CD14-positive monocyte (primary cell): ENCODE data around the gene SNX21. TPM values are rescaled to one million over a fixed set of nuclear protein-coding genes. Genes with fewer than 3 reads are reported as not detected.

Experiments
- DNase-seq, 3 donors: peaks; one replicate each; pipeline ENCODE4 v3.0.0-alpha.2; 2011 to 2022
- H2AFZ ChIP-seq: 2 replicates; pipeline ENCODE4 v1.6.0; 2012; ENCODE audit warnings: mild to moderate bottlenecking, low read depth, low read length, inconsistent platforms; ENCODE audit not compliant: insufficient read depth, poor library complexity, severe bottlenecking
- H3K27ac ChIP-seq, 2 donors: 1 replicate in 1 of 2; 2 replicates in 1 of 2; pipeline ENCODE4 v1.5.1; 2012 to 2013; ENCODE audit warnings: low read length in 2 of 2, control low read depth in 1 of 2, inconsistent platforms in 1 of 2, low read depth in 1 of 2, mild to moderate bottlenecking in 1 of 2
- H3K27me3 ChIP-seq, 2 donors: one replicate each; pipeline versions ENCODE4 v1.6.0 to v1.6.1; 2011 to 2013; ENCODE audit warnings: low read length in 2 of 2; ENCODE audit not compliant: control insufficient read depth in 2 of 2, insufficient read depth in 2 of 2
- H3K36me3 ChIP-seq, 2 donors: replicated peaks in 1 of 2; 1 replicate in 1 of 2; 2 replicates in 1 of 2; pipeline versions ENCODE4 v1.5.1 to v1.6.1; 2012 to 2013; ENCODE audit warnings: low read length in 2 of 2, control low read depth in 1 of 2, inconsistent platforms in 1 of 2, mild to moderate bottlenecking in 1 of 2; ENCODE audit not compliant: insufficient read depth in 2 of 2, control insufficient read depth in 1 of 2
- H3K4me1 ChIP-seq, 2 donors: 1 replicate in 1 of 2; 2 replicates in 1 of 2; pipeline versions ENCODE4 v1.5.1 to v1.6.1; 2012 to 2013; ENCODE audit warnings: low read length in 2 of 2, control low read depth in 1 of 2, inconsistent platforms in 1 of 2, mild to moderate bottlenecking in 1 of 2, moderate library complexity in 1 of 2; ENCODE audit not compliant: insufficient read depth in 2 of 2, control insufficient read depth in 1 of 2
- H3K4me2 ChIP-seq: replicated peaks from 2 replicates; pipeline ENCODE3; 2012; ENCODE audit warnings: low read length, moderate library complexity, mild to moderate bottlenecking; ENCODE audit not compliant: poor library complexity, severe bottlenecking; ENCODE audit errors: extremely low read depth
- H3K4me3 ChIP-seq, 3 experiments: fragments of 200-600 bp in 1 of 3; sonication (generic) in 1 of 3; replicated peaks in 1 of 3; 1 replicate in 2 of 3; 2 replicates in 1 of 3; pipeline ENCODE4 v1.5.1; 2011 to 2013; ENCODE audit warnings: low read length in 3 of 3, mild to moderate bottlenecking in 3 of 3, control low read depth in 2 of 3, low read depth in 2 of 3, inconsistent platforms in 1 of 3, moderate library complexity in 1 of 3
- H3K79me2 ChIP-seq: 2 replicates; pipeline ENCODE4 v1.6.0; 2012; ENCODE audit warnings: mild to moderate bottlenecking, control low read depth, inconsistent platforms, low read length, moderate library complexity; ENCODE audit not compliant: insufficient read depth
- H3K9ac ChIP-seq: 2 replicates; pipeline ENCODE4 v1.6.0; 2017; ENCODE audit warnings: low read length, mild to moderate bottlenecking; ENCODE audit not compliant: insufficient read depth, poor library complexity, severe bottlenecking
- H3K9me3 ChIP-seq, 2 donors: replicated peaks in 1 of 2; 1 replicate in 1 of 2; 2 replicates in 1 of 2; pipeline versions ENCODE4 v1.5.1 to v1.6.1; 2012 to 2013; ENCODE audit warnings: low read length in 2 of 2, control low read depth in 1 of 2; ENCODE audit not compliant: control insufficient read depth in 1 of 2, insufficient read depth in 1 of 2
- H4K20me1 ChIP-seq: 2 replicates; pipeline ENCODE4 v1.6.0; 2012; ENCODE audit warnings: mild to moderate bottlenecking, low read length, control low read depth, moderate library complexity; ENCODE audit not compliant: insufficient read depth
- H3K27ac Mint-ChIP-seq, 7 donors: one replicate each; pipeline ENCODE4 v1.8.0; 2020; ENCODE audit warnings: mild to moderate bottlenecking in 7 of 7, mixed read lengths in 7 of 7, moderate library complexity in 6 of 7, inconsistent platforms in 2 of 7
- H3K27me3 Mint-ChIP-seq, 3 donors: one replicate each; pipeline ENCODE4 v1.8.0; 2021 to 2022; ENCODE audit warnings: low read depth in 3 of 3, mild to moderate bottlenecking in 3 of 3, mixed read lengths in 3 of 3, moderate library complexity in 3 of 3, inconsistent platforms in 1 of 3
- H3K36me3 Mint-ChIP-seq, 2 donors: one replicate each; pipeline ENCODE4 v1.8.0; 2020; ENCODE audit warnings: mixed read lengths in 2 of 2, inconsistent platforms in 1 of 2, mild to moderate bottlenecking in 1 of 2
- H3K4me1 Mint-ChIP-seq: one replicate; pipeline ENCODE4 v1.8.0; 2020; ENCODE audit warnings: mild to moderate bottlenecking, mixed read lengths
- H3K4me3 Mint-ChIP-seq, 2 donors: one replicate each; pipeline ENCODE4 v1.8.0; 2020; ENCODE audit warnings: mild to moderate bottlenecking in 2 of 2, mixed read lengths in 2 of 2, moderate library complexity in 1 of 2
- H3K9me3 Mint-ChIP-seq, 7 donors: one replicate each; pipeline ENCODE4 v1.8.0; 2020 to 2022; ENCODE audit warnings: mixed read lengths in 7 of 7, mild to moderate bottlenecking in 6 of 7, moderate library complexity in 6 of 7, inconsistent platforms in 2 of 7
- CTCF ChIP-seq: fragments of 200-600 bp; IDR thresholded peaks from one replicate; pipeline ENCODE4 v1.8.0; 2022; ENCODE audit warnings: antibody characterized with exemption, mild to moderate bottlenecking
- WGBS: methylation state at CpG from one replicate; pipeline ENCODE4 v1.1.5; 2013; ENCODE audit warnings: missing lambda C conversion rate; ENCODE audit not compliant: insufficient coverage; 5-methylcytosine and 5-hydroxymethylcytosine counted together
- intact Hi-C, 2 donors: fragments of 100-400 bp; cut with micrococcal nuclease; formaldehyde crosslinking; loops; one replicate each; pipeline versions ENCODE4 v1.15.0 to v1.15.1; 2023
- polyA plus RNA-seq, 3 donors: library from polyadenylated mRNA; depleted of rRNA in 1 of 3; unstranded in 2 of 3; stranded (reverse) in 1 of 3; fragments of 300-500 nt in 2 of 3; fragments of >200 nt in 1 of 3; fragmentation: Illumina TruSeq in 2 of 3; gene quantifications; 1 replicate in 2 of 3; 2 replicates in 1 of 3; pipeline ENCODE4 v1.2.3, GENCODE V29; 2012 to 2021

The SNX21 gene
- polyA plus RNA-seq, 3 donors = 11.2 to 16.9 (median 12.7) TPM

GRCh38 chr20:45798935-45799642 is 34.5 kb upstream of the SNX21 start:
- Histone ChIP-seq H3K27me3 (no peaks in the 10 kb centered on the region), H4K20me1 (peaks cover 74% of the 10 kb centered on the region), H3K9ac (no peak overlapping the region), H3K9me3 (no peaks in the 10 kb centered on the region), H3K4me2 (no peak overlapping the region), H3K4me1 (no peaks in the 10 kb centered on the region), H3K79me2 (peaks cover 35% of the 10 kb centered on the region), H3K4me3 (no peak overlapping the region), H3K27ac (peak overlapping the region in 1 of 2 donors; percentile 50), H3K36me3 (peaks cover 65 to 66% of the 10 kb centered on the region in 2 donors), H2AFZ (no peak overlapping the region)
- peak; percentile 79 for TF ChIP-seq CTCF
- intact Hi-C loops = loop anchor here (2.0 to 10.0 kb wide), 3 partner anchors 164 to 316 kb away; partner anchors contain the start of gene CD40 (in 1 of the 2)
- WGBS = 33% methylated on average over 4 of the region's 4 CpGs
- Mint-ChIP-seq H3K27ac (peak overlapping the region in 5 of 7 donors; percentile 21 to 78 (median 62)), H3K4me1 (peaks cover 12% of the 10 kb centered on the region), H3K4me3 (no peak overlapping the region), H3K36me3 (peaks cover 65 to 74% of the 10 kb centered on the region in 2 donors), H3K27me3 (peaks cover 0 to 2% (median 0%) of the 10 kb centered on the region in 3 donors), H3K9me3 (no peaks in the 10 kb centered on the region)
- DNase-seq = peak; percentile 24 to 60 (median 53)

DNA sequence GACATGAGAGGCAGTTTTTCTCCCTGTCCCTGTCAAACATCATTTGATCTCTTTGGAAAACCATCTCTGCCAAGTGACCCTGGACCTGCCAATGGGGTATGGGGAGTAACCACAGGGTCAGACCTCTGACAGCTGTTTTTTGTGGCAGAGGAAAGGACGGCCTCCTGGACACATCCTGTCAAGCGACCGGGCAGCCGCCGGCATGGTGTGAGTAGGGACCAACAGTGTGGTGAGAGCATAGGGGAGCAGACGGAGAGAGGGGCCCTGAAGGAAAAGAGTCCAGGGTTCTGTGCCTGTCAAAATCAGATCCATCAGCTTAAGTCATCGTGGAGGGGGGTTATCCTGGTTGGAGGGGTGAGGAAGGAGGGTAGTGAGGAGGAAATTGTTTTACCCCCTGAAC is 31.7 kb upstream of the SNX21 start:
- no peak overlapping the region for H3K4me2 ChIP-seq
- Mint-ChIP-seq H3K9me3 (peaks cover 0 to 2% (median 0%) of the 10 kb centered on the region in 7 donors), H3K4me1 (peaks cover 12% of the 10 kb centered on the region), H3K27ac (no peak overlapping the region), H3K36me3 (peaks cover 69 to 77% of the 10 kb centered on the region in 2 donors), H3K4me3 (no peak overlapping the region), H3K27me3 (peaks cover 0 to 2% (median 0%) of the 10 kb centered on the region in 3 donors)
- no peak for TF ChIP-seq CTCF
- DNase-seq = no peak
- peaks cover 66 to 67% of the 10 kb centered on the region in 2 donors for H3K36me3 ChIP-seq
- peaks cover 73% of the 10 kb centered on the region for H4K20me1 ChIP-seq
- no peak overlapping the region for H3K4me3 ChIP-seq
- intact Hi-C loops = loop anchor here in 1 of 2 donors (5.0 to 10.0 kb wide), 2 partner anchors 133 to 160 kb away; partner anchors contain the start of gene PCIF1
- 87% methylated on average over 7 of the region's 7 CpGs for WGBS
- no peaks in the 10 kb centered on the region for H3K9me3 ChIP-seq
- no peak overlapping the region for H3K27ac ChIP-seq
- H3K9ac ChIP-seq = no peak overlapping the region
- H2AFZ ChIP-seq = no peak overlapping the region
- peaks cover 10% of the 10 kb centered on the region for H3K79me2 ChIP-seq
- H3K4me1 ChIP-seq = no peaks in the 10 kb centered on the region
- H3K27me3 ChIP-seq = no peaks in the 10 kb centered on the region
